ENCODE data around the gene NLN. TPM values are rescaled to one million over a fixed set of nuclear protein-coding genes. Genes with fewer than 3 reads are reported as not detected.

The NLN gene
- total and polyA plus RNA-seq, 2 donors (not counting 1 experiment from before 2014, with no cell fraction given) = 1.7 to 6.8 TPM

GRCh38 chr5:65809817-65810531 lies 88.0 kb downstream of the NLN start:
- Histone ChIP-seq H3K9ac (ENCODE audit: low read length) (no peak overlapping the region), H2AFZ (ENCODE audit: insufficient read depth, low read depth, low read length, poor library complexity, severe bottlenecking) (no peak overlapping the region), H3K27me3 (replicated peaks in 1 of 4; ENCODE audit: control extremely low read depth in 1 of 4, control insufficient read depth in 3 of 4, insufficient read depth in 4 of 4, low read length in 3 of 4) (no peaks in the 10 kb centered on the region), H4K20me1 (ENCODE audit: control insufficient read depth, insufficient read depth, low read length, poor library complexity, severe bottlenecking) (no peaks in the 10 kb centered on the region), H3K9me3 (ENCODE audit: control extremely low read depth in 1 of 3, control insufficient read depth in 2 of 3, insufficient read depth in 1 of 3, low read length in 2 of 3) (no peaks in the 10 kb centered on the region), H3K36me3 (replicated peaks in 1 of 2; ENCODE audit: control extremely low read depth in 1 of 2, control insufficient read depth in 1 of 2, extremely low read depth in 1 of 2, insufficient read depth in 2 of 2, low read length in 1 of 2) (no peaks in the 10 kb centered on the region), H3K4me3 (ENCODE audit: control extremely low read depth in 1 of 5, extremely low read depth in 1 of 5, insufficient read depth in 1 of 5, low read depth in 2 of 5, low read length in 4 of 5) (no peak overlapping the region), H3K27ac (ENCODE audit: low read length in 2 of 2) (no peak overlapping the region), H3K4me2 (replicated peaks; ENCODE audit: low read depth, low read length, poor library complexity, severe bottlenecking) (no peak overlapping the region), H3K4me1 (ENCODE audit: control insufficient read depth in 2 of 2, insufficient read depth in 2 of 2, low read length in 2 of 2) (no peaks in the 10 kb centered on the region), H3K79me2 (ENCODE audit: control insufficient read depth, insufficient read depth, low read length) (no peaks in the 10 kb centered on the region)
- Mint-ChIP-seq H3K4me1 (peaks cover 3% of the 10 kb centered on the region), H3K27me3 (no peaks in the 10 kb centered on the region), H3K27ac (no peak overlapping the region), H3K9me3 (ENCODE audit: insufficient read depth) (no peaks in the 10 kb centered on the region), H3K4me3 (no peak overlapping the region)
- WGBS (ENCODE audit: insufficient coverage) = 97% methylated on average over 3 of the region's 8 CpGs
- intact Hi-C loops (cut with micrococcal nuclease) = no loop called here
- ChIA-PET CTCF (no interaction called here), POLR2A (no interaction called here)
- no peak for DNase-seq
- ATAC-seq (ENCODE audit: low read depth) = no peak
- no peak for TF ChIP-seq EZH2 (IDR thresholded peaks at IDR 0.05; ENCODE audit: borderline replicate concordance, insufficient read depth, low read depth, low read length, poor library complexity, severe bottlenecking)
- TF ChIP-seq, protein P1, sequence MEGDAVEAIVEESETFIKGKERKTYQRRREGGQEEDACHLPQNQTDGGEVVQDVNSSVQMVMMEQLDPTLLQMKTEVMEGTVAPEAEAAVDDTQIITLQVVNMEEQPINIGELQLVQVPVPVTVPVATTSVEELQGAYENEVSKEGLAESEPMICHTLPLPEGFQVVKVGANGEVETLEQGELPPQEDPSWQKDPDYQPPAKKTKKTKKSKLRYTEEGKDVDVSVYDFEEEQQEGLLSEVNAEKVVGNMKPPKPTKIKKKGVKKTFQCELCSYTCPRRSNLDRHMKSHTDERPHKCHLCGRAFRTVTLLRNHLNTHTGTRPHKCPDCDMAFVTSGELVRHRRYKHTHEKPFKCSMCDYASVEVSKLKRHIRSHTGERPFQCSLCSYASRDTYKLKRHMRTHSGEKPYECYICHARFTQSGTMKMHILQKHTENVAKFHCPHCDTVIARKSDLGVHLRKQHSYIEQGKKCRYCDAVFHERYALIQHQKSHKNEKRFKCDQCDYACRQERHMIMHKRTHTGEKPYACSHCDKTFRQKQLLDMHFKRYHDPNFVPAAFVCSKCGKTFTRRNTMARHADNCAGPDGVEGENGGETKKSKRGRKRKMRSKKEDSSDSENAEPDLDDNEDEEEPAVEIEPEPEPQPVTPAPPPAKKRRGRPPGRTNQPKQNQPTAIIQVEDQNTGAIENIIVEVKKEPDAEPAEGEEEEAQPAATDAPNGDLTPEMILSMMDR (IDR thresholded peaks at IDR 0.05) = no peak

DNA sequence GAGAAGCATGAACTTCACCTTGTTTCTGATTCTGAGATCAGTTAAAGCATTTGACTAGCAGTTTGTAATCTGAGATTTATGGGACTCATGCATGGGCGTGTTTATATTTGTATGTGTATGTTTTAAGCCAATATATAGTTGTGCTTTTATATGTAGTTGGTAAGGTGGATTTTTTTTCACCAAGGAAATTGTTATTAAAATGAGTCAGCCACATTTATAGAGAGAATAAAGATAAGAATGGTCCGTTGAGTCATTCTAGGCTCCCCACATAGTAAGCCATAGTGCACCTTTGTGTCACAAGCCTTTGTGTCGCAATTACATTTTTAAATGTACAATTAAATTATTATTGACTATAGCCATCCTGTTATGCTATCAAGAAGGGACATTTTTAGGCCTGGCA lies 89.0 kb downstream of the NLN start:
- H3K9ac ChIP-seq (ENCODE audit: low read length) = no peak overlapping the region
- no CpG with 5 or more reads among the region's 3 CpGs for WGBS (ENCODE audit: insufficient coverage)
- intact Hi-C loops (cut with micrococcal nuclease) = no loop called here
- DNase-seq = no peak
- no peaks in the 10 kb centered on the region for H3K36me3 ChIP-seq (replicated peaks in 1 of 2; ENCODE audit: control extremely low read depth in 1 of 2, control insufficient read depth in 1 of 2, extremely low read depth in 1 of 2, insufficient read depth in 2 of 2, low read length in 1 of 2)
- no peak overlapping the region for H3K27ac Mint-ChIP-seq
- H3K9me3 Mint-ChIP-seq (ENCODE audit: insufficient read depth) = no peaks in the 10 kb centered on the region
- H3K4me3 ChIP-seq (ENCODE audit: control extremely low read depth in 1 of 5, extremely low read depth in 1 of 5, insufficient read depth in 1 of 5, low read depth in 2 of 5, low read length in 4 of 5) = no peak overlapping the region
- H3K27ac ChIP-seq (ENCODE audit: low read length in 2 of 2) = no peak overlapping the region
- no peak overlapping the region for H2AFZ ChIP-seq (ENCODE audit: insufficient read depth, low read depth, low read length, poor library complexity, severe bottlenecking)
- H3K9me3 ChIP-seq (ENCODE audit: control extremely low read depth in 1 of 3, control insufficient read depth in 2 of 3, insufficient read depth in 1 of 3, low read length in 2 of 3) = no peaks in the 10 kb centered on the region
- no peaks in the 10 kb centered on the region for H3K27me3 Mint-ChIP-seq
- no peaks in the 10 kb centered on the region for H4K20me1 ChIP-seq (ENCODE audit: control insufficient read depth, insufficient read depth, low read length, poor library complexity, severe bottlenecking)
- no peak overlapping the region for H3K4me2 ChIP-seq (replicated peaks; ENCODE audit: low read depth, low read length, poor library complexity, severe bottlenecking)
- H3K4me3 Mint-ChIP-seq = no peak overlapping the region
- TF ChIP-seq EZH2 (IDR thresholded peaks at IDR 0.05; ENCODE audit: borderline replicate concordance, insufficient read depth, low read depth, low read length, poor library complexity, severe bottlenecking) = no peak
- TF ChIP-seq, protein P1 (IDR thresholded peaks at IDR 0.05) = no peak
- H3K4me1 ChIP-seq (ENCODE audit: control insufficient read depth in 2 of 2, insufficient read depth in 2 of 2, low read length in 2 of 2) = no peaks in the 10 kb centered on the region
- ATAC-seq (ENCODE audit: low read depth) = no peak
- H3K27me3 ChIP-seq (replicated peaks in 1 of 4; ENCODE audit: control extremely low read depth in 1 of 4, control insufficient read depth in 3 of 4, insufficient read depth in 4 of 4, low read length in 3 of 4) = no peaks in the 10 kb centered on the region
- ChIA-PET POLR2A (no interaction called here), CTCF (no interaction called here)
- H3K79me2 ChIP-seq (ENCODE audit: control insufficient read depth, insufficient read depth, low read length) = no peaks in the 10 kb centered on the region
- peaks cover 3% of the 10 kb centered on the region for H3K4me1 Mint-ChIP-seq

Measured in B cell (primary cell).